Body of pancreas (tissue), 4 donors: Measurements from ENCODE around the gene EIF2B1.

ENCODE experiments used
- POLR2A ChIP-seq, 3 donors: fragments of 450-650 bp; IDR thresholded peaks; one replicate each; pipeline ENCODE4 v1.6.1; 2016; ENCODE audit warnings: antibody characterized with exemption in 3 of 3, mild to moderate bottlenecking in 2 of 3
- TF ChIP-seq, protein P1 (sequence below), 7 experiments: fragments of 450-650 bp in 4 of 7; fragments of 200-600 bp in 3 of 7; sonication (generic) in 3 of 7; IDR thresholded peaks; one replicate each; pipeline ENCODE4 v1.5.1; 2016 to 2019; ENCODE audit warnings: antibody characterized with exemption in 7 of 7

DNA sequence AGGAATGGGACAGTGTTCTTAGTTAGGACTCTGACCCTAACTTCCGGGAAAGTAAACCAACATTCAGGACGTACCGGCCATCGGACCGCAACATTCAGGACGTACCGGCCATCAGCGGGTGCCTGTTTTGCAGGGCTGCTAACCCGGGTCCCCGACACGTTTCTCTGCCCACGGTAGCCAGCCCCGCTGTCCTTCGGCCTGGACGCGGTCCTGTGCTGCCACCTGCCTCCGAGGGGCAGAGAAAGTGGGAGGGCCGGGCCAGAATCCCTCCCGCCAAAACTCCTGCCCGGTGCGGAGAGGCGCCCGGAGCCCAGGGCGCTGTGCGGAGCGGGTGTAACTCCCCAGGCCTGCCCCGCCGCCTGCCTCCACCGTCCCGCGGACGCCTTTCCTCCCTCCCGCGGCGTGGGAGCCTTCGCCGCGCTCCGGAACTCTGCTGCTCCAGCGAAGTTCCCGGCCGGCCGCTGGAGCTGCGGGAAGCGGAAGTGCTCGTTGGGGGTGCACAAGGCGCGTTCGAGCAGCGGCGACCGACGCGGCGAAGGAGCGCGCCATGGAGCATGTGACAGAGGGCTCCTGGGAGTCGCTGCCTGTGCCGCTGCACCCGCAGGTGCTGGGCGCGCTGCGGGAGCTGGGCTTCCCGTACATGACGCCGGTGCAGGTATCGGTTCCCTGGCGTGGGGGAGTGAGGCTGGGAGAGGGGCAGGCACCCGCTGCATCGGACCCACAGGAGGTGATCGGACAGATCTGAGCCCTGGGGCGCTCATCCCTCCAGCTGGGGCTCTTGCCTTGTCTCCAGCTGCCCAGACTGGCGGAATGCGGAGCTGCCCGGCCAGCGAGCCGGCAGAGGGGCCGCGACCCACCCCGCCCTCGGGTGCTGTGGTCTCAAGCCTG is 31.6 kb downstream of the EIF2B1 start, which contains the start of gene DDX55:
- TF ChIP-seq, protein P1, sequence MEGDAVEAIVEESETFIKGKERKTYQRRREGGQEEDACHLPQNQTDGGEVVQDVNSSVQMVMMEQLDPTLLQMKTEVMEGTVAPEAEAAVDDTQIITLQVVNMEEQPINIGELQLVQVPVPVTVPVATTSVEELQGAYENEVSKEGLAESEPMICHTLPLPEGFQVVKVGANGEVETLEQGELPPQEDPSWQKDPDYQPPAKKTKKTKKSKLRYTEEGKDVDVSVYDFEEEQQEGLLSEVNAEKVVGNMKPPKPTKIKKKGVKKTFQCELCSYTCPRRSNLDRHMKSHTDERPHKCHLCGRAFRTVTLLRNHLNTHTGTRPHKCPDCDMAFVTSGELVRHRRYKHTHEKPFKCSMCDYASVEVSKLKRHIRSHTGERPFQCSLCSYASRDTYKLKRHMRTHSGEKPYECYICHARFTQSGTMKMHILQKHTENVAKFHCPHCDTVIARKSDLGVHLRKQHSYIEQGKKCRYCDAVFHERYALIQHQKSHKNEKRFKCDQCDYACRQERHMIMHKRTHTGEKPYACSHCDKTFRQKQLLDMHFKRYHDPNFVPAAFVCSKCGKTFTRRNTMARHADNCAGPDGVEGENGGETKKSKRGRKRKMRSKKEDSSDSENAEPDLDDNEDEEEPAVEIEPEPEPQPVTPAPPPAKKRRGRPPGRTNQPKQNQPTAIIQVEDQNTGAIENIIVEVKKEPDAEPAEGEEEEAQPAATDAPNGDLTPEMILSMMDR (IDR thresholded peaks at IDR 0.05), result peak; percentile 35 to 91 (median 62)
- TF ChIP-seq POLR2A (IDR thresholded peaks at IDR 0.05), result peak; percentile 53 to 78 (median 73)
